WTC11 (cell line): Measurements from ENCODE around the gene UBAP1L. TPM values are rescaled to one million over a fixed set of nuclear protein-coding genes. Genes with fewer than 3 reads are reported as not detected.

ENCODE experiments used
- ATAC-seq: fragments of 200-7000 bp; cut with Tn5 transposase; 2 replicates; pipeline ENCODE4 v1.10.0; 2021; ENCODE audit warnings: mild to moderate bottlenecking, moderate library complexity
- CTCF ChIA-PET: fragments of 300-600 bp; sonication (Branson Sonifier 250); formaldehyde crosslinking; loops from one replicate; lab custom pipeline; 2021; ENCODE audit warnings: antibody characterized with exemption; lab: Charles Lee
- POLR2A ChIA-PET: fragments of 350-600 bp; sonication (Branson Sonifier 250); formaldehyde crosslinking; loops from one replicate; lab custom pipeline; 2021; ENCODE audit warnings: antibody characterized with exemption; lab: Charles Lee
- DNase-seq: peaks from one replicate; pipeline ENCODE4 v3.0.0; 2021; ENCODE audit warnings: low spot score
- H3K27ac Mint-ChIP-seq: 2 replicates; pipeline ENCODE4 v1.8.0; 2021; ENCODE audit warnings: mixed read lengths
- H3K27me3 Mint-ChIP-seq: 2 replicates; pipeline ENCODE4 v1.8.0; 2021; ENCODE audit warnings: low read depth, mild to moderate bottlenecking, moderate library complexity, mixed read lengths
- H3K36me3 Mint-ChIP-seq: 2 replicates; pipeline ENCODE4 v1.8.0; 2021; ENCODE audit warnings: mixed read lengths
- H3K4me1 Mint-ChIP-seq: 2 replicates; pipeline ENCODE4 v1.8.0; 2022; ENCODE audit warnings: mixed read lengths
- H3K4me3 Mint-ChIP-seq: 2 replicates; pipeline ENCODE4 v1.8.0; 2021; ENCODE audit warnings: mild to moderate bottlenecking, moderate library complexity, mixed read lengths
- H3K9me3 Mint-ChIP-seq: 2 replicates; pipeline ENCODE4 v1.8.0; 2021; ENCODE audit warnings: mixed read lengths
- CBFB ChIP-seq: sonication (generic); formaldehyde crosslinking; IDR thresholded peaks from 2 replicates; pipeline ENCODE4 v1.8.1; 2022; ENCODE audit warnings: mild to moderate bottlenecking, low read depth, missing genetic modification reagents
- CREM ChIP-seq: sonication (generic); formaldehyde crosslinking; IDR thresholded peaks from 2 replicates; pipeline ENCODE4 v1.8.1; 2022; ENCODE audit warnings: mild to moderate bottlenecking, missing genetic modification reagents, moderate library complexity
- ETV6 ChIP-seq: sonication (generic); formaldehyde crosslinking; IDR thresholded peaks from 2 replicates; pipeline ENCODE4 v1.8.1; 2022; ENCODE audit warnings: mild to moderate bottlenecking, missing genetic modification reagents
- FOXP4 ChIP-seq: sonication (generic); formaldehyde crosslinking; IDR thresholded peaks from 2 replicates; pipeline ENCODE4 v1.8.0; 2022; ENCODE audit warnings: mild to moderate bottlenecking, missing genetic modification reagents
- GABPB1 ChIP-seq: sonication (generic); formaldehyde crosslinking; IDR thresholded peaks from 2 replicates; pipeline ENCODE4 v1.8.1; 2023; ENCODE audit warnings: mild to moderate bottlenecking, missing genetic modification reagents
- GTF2I ChIP-seq: fragments of 250-450 bp; sonication (Bioruptor Pico); conservative IDR thresholded peaks from 2 replicates; pipeline ENCODE4 v1.4.0; 2021; ENCODE audit warnings: mild to moderate bottlenecking
- HMGXB4 ChIP-seq: sonication (generic); formaldehyde crosslinking; IDR thresholded peaks from 2 replicates; pipeline ENCODE4 v1.8.1; 2023; ENCODE audit warnings: mild to moderate bottlenecking, moderate library complexity, missing genetic modification reagents
- JAZF1 ChIP-seq: fragments of 250-450 bp; sonication (Bioruptor Pico); IDR thresholded peaks from 2 replicates; pipeline ENCODE4 v1.9.0; 2021; ENCODE audit warnings: moderate library complexity, mild to moderate bottlenecking, inconsistent platforms
- MAX ChIP-seq: sonication (generic); formaldehyde crosslinking; IDR thresholded peaks from 2 replicates; pipeline ENCODE4 v1.8.0; 2022; ENCODE audit warnings: mild to moderate bottlenecking, missing genetic modification reagents
- MXD4 ChIP-seq: fragments of 250-450 bp; sonication (Bioruptor Pico); IDR thresholded peaks from 2 replicates; pipeline ENCODE4 v1.8.0; 2021; ENCODE audit warnings: mild to moderate bottlenecking, moderate library complexity, borderline replicate concordance
- PRRX2 ChIP-seq: fragments of 250-450 bp; sonication (Bioruptor Pico); IDR thresholded peaks from 2 replicates; pipeline ENCODE4 v1.8.0; 2021; ENCODE audit warnings: mild to moderate bottlenecking
- RELA ChIP-seq: sonication (generic); formaldehyde crosslinking; IDR thresholded peaks from 2 replicates; pipeline ENCODE4 v1.8.1; 2022; ENCODE audit warnings: missing genetic modification reagents, mild to moderate bottlenecking, borderline replicate concordance
- STAT6 ChIP-seq: sonication (generic); formaldehyde crosslinking; conservative IDR thresholded peaks from 2 replicates; pipeline ENCODE4 v1.8.1; 2023; ENCODE audit warnings: mild to moderate bottlenecking, low read depth, missing genetic modification reagents, moderate library complexity
- ZBTB43 ChIP-seq: sonication (generic); formaldehyde crosslinking; IDR thresholded peaks from 2 replicates; pipeline ENCODE4 v1.8.1; 2023; ENCODE audit warnings: mild to moderate bottlenecking, missing genetic modification reagents
- ZNF232 ChIP-seq: sonication (generic); formaldehyde crosslinking; IDR thresholded peaks from 2 replicates; pipeline ENCODE4 v1.8.0; 2022; ENCODE audit warnings: mild to moderate bottlenecking, missing genetic modification reagents
- ZNF416 ChIP-seq: fragments of 250-450 bp; sonication (Bioruptor Pico); IDR thresholded peaks from 2 replicates; pipeline ENCODE4 v1.9.0; 2021; ENCODE audit warnings: mild to moderate bottlenecking, inconsistent platforms
- ZNF423 ChIP-seq: fragments of 250-450 bp; sonication (Bioruptor Pico); IDR thresholded peaks from 2 replicates; pipeline ENCODE4 v2.1.2; 2022; ENCODE audit warnings: mild to moderate bottlenecking, moderate library complexity
- ZNF425 ChIP-seq: fragments of 250-450 bp; sonication (Bioruptor Pico); conservative IDR thresholded peaks from 2 replicates; pipeline ENCODE4 v1.9.0; 2021; ENCODE audit warnings: mild to moderate bottlenecking
- total RNA-seq: library from RNA; stranded (reverse); gene quantifications from 3 replicates; pipeline ENCODE4 v1.2.3, GENCODE V29; 2021

Gene UBAP1L
- total RNA-seq, 1 experiment from 2014 or later = 2.0 TPM

GRCh38 chr15:65062061-65062460 lies 52.9 kb downstream of the UBAP1L start:
- peaks cover 16% of the 10 kb centered on the region for H3K4me1 Mint-ChIP-seq

More at GRCh38 chr15:65062061-65062460, 52.9 kb downstream of the UBAP1L start:
- ChIA-PET POLR2A (interaction anchor here (0.7 kb wide), 1 partner anchor 1782 kb away, joined by 5 read pairs; no protein-coding TSS in a partner anchor), CTCF (interaction anchor here (1.6 to 20.3 kb wide), 6 partner anchors 9 to 39 kb away, joined by 4 to 292 read pairs (median 18); no protein-coding TSS in a partner anchor)
- DNase-seq = no peak
- Mint-ChIP-seq H3K9me3 (peaks cover 8% of the 10 kb centered on the region), H3K4me3 (no peak overlapping the region), H3K36me3 (no peaks in the 10 kb centered on the region), H3K27ac (no peak overlapping the region), H3K27me3 (peaks cover 5% of the 10 kb centered on the region)
- ATAC-seq = no peak
- TF ChIP-seq GABPB1 (CRISPR knock-in tag) (no peak), PRRX2 (CRISPR knock-in tag) (no peak), ZNF423 (CRISPR knock-in tag) (no peak), CBFB (CRISPR knock-in tag) (no peak), MXD4 (no peak), STAT6 (CRISPR knock-in tag) (no peak), CREM (CRISPR knock-in tag) (no peak), RELA (CRISPR knock-in tag) (no peak), HMGXB4 (CRISPR knock-in tag) (no peak), ETV6 (no peak), ZNF232 (CRISPR knock-in tag) (no peak), ZBTB43 (no peak), ZNF416 (CRISPR knock-in tag) (no peak), JAZF1 (CRISPR knock-in tag) (no peak), MAX (CRISPR knock-in tag) (no peak), GTF2I (CRISPR knock-in tag) (no peak), FOXP4 (no peak), ZNF425 (CRISPR knock-in tag) (no peak)
